Osteoblast (primary cell): Measurements from ENCODE around the gene ARHGAP40. TPM values are rescaled to one million over a fixed set of nuclear protein-coding genes. Genes with fewer than 3 reads are reported as not detected.

Experiments used
- DNase-seq: peaks from one replicate; pipeline ENCODE4 v3.0.0; 2011; ENCODE audit warnings: low spot score, mixed read lengths; ENCODE audit not compliant: insufficient read length; ENCODE audit errors: missing footprints
- H2AFZ ChIP-seq: 2 replicates; pipeline ENCODE4 v1.6.0; 2011; ENCODE audit warnings: mild to moderate bottlenecking, low read length
- H3K27ac ChIP-seq: 2 replicates; pipeline ENCODE4 v1.5.1; 2011; ENCODE audit warnings: mild to moderate bottlenecking, low read depth, low read length, moderate library complexity
- H3K27me3 ChIP-seq: 2 replicates; pipeline ENCODE4 v1.6.0; 2012; ENCODE audit warnings: mild to moderate bottlenecking, control low read depth, inconsistent platforms, low read length, moderate library complexity; ENCODE audit not compliant: insufficient read depth
- H3K36me3 ChIP-seq: 2 replicates; pipeline ENCODE4 v1.5.1; 2011; ENCODE audit warnings: mild to moderate bottlenecking, low read length, control low read depth, moderate library complexity; ENCODE audit not compliant: insufficient read depth
- H3K4me1 ChIP-seq: 2 replicates; pipeline ENCODE4 v1.5.1; 2011; ENCODE audit warnings: mild to moderate bottlenecking, low read length, control low read depth, moderate library complexity; ENCODE audit not compliant: insufficient read depth
- H3K4me2 ChIP-seq: 2 replicates; pipeline ENCODE4 v1.6.0; 2011; ENCODE audit warnings: mild to moderate bottlenecking, low read length; ENCODE audit not compliant: insufficient read depth
- H3K4me3 ChIP-seq: fragments of 200-600 bp; sonication (generic); 3 replicates; pipeline ENCODE4 v1.5.1; 2012; ENCODE audit warnings: mild to moderate bottlenecking, low read length, inconsistent platforms; ENCODE audit not compliant: insufficient read depth
- H3K79me2 ChIP-seq: 2 replicates; pipeline ENCODE4 v1.6.0; 2012; ENCODE audit warnings: mild to moderate bottlenecking, low read length, control low read depth, inconsistent platforms; ENCODE audit not compliant: insufficient read depth
- H3K9me3 ChIP-seq: 2 replicates; pipeline ENCODE4 v1.5.1; 2011; ENCODE audit warnings: low read depth, low read length, control low read depth
- H4K20me1 ChIP-seq: 2 replicates; pipeline ENCODE4 v1.6.0; 2012; ENCODE audit warnings: mild to moderate bottlenecking, low read length, control low read depth; ENCODE audit not compliant: insufficient read depth
- total RNA-seq: library from RNA; depleted of rRNA; stranded (reverse); fragments of >200 nt; gene quantifications from 2 replicates; pipeline ENCODE4 v1.2.3, GENCODE V29; 2012
- TF ChIP-seq, protein P1 (sequence below): IDR thresholded peaks from 2 replicates; pipeline ENCODE4 v1.5.1; 2011; ENCODE audit warnings: mild to moderate bottlenecking, low read depth, low read length, moderate library complexity; ENCODE audit errors: extremely low read depth

Gene ARHGAP40
- total RNA-seq, 1 donor, result not detected

DNA sequence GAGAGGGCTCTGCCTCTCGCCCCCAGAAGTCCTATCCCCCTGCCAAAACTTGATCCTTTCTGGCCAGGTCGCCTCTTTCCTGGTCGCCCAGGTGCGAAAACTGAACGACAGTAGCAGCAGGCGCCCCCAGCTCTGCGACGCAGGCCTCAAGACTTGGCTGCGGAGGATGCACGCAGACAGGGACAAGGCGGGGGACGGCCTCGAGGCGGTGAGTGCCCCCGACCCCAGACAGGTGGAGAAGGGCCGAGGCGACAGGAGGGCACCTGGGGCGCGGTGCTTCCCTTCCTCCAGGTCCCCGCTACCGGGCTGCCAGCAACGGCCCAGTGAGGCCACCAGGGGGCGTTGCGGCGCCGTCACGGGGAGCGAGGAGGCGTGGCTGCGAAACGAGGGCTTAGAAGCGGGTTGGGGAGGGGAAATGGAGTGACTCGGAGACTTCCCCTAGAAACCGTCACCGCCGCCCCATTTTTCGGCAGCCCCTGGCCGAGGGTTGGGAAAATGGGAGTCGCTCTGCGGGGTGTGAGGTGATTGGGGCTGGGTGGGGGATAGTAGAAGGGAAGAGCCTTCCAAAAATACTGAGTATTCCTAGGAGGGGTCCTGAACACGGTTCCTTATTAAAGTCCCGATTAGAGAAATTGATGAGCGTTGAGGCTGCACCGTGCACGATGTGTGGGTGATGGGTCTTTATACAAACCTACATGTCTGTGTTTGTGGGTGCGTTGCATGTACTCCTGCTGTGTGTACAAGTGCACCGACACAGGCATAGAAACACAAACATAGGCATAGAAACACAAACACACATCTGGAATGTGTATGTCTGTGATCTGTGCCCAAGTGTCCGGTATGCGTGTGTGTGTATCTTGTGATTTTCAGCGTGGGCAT, 44.6 kb downstream of the ARHGAP40 start:
- peak; percentile 95 for DNase-seq
- Histone ChIP-seq H3K4me3 (peak overlapping the region; percentile 49), H3K4me1 (no peaks in the 10 kb centered on the region), H3K27me3 (peaks cover 53% of the 10 kb centered on the region), H3K4me2 (peak overlapping the region; percentile 69), H2AFZ (no peak overlapping the region), H3K9me3 (no peaks in the 10 kb centered on the region), H3K79me2 (no peaks in the 10 kb centered on the region), H4K20me1 (no peaks in the 10 kb centered on the region), H3K36me3 (no peaks in the 10 kb centered on the region), H3K27ac (no peak overlapping the region)
- TF ChIP-seq, protein P1, sequence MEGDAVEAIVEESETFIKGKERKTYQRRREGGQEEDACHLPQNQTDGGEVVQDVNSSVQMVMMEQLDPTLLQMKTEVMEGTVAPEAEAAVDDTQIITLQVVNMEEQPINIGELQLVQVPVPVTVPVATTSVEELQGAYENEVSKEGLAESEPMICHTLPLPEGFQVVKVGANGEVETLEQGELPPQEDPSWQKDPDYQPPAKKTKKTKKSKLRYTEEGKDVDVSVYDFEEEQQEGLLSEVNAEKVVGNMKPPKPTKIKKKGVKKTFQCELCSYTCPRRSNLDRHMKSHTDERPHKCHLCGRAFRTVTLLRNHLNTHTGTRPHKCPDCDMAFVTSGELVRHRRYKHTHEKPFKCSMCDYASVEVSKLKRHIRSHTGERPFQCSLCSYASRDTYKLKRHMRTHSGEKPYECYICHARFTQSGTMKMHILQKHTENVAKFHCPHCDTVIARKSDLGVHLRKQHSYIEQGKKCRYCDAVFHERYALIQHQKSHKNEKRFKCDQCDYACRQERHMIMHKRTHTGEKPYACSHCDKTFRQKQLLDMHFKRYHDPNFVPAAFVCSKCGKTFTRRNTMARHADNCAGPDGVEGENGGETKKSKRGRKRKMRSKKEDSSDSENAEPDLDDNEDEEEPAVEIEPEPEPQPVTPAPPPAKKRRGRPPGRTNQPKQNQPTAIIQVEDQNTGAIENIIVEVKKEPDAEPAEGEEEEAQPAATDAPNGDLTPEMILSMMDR, result peak; percentile 78

DNA sequence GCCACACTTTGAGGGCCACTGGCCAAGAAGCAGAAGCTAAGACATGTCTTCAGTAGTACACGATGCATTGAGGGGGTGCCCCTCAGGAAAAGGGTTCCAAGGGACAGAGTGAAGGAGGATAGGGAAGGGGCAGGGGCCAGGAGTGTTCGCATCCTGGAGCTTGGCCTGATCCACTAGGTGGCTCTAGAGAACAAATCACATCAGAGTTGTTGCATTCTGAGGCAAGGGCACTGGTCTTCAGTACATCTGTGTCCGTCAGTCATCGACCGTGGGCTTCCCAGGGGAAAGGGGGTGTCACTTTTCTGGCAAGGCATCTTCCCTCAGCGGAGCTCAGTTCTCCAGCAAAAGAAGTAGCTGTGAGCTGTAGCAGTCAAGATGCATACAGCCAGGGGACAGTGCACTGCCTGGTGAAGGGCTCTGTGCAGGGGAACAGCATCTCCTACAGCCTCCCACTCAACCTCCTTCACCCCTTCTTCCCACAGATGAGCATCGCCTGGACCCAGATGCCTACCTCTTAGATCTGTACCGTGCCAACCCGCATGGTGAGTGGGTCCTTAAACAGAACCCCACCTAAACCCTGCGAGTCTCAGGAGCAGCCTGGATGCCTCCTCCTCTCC, 47.8 kb downstream of the ARHGAP40 start:
- Histone ChIP-seq H3K4me3 (no peak overlapping the region), H3K36me3 (no peaks in the 10 kb centered on the region), H2AFZ (no peak overlapping the region), H3K79me2 (no peaks in the 10 kb centered on the region), H3K4me2 (no peak overlapping the region), H3K9me3 (no peaks in the 10 kb centered on the region), H3K27ac (no peak overlapping the region), H3K27me3 (peaks cover 35% of the 10 kb centered on the region), H4K20me1 (no peaks in the 10 kb centered on the region), H3K4me1 (no peaks in the 10 kb centered on the region)
- no peak for DNase-seq
- TF ChIP-seq, protein P1, result peak; percentile 64

DNA sequence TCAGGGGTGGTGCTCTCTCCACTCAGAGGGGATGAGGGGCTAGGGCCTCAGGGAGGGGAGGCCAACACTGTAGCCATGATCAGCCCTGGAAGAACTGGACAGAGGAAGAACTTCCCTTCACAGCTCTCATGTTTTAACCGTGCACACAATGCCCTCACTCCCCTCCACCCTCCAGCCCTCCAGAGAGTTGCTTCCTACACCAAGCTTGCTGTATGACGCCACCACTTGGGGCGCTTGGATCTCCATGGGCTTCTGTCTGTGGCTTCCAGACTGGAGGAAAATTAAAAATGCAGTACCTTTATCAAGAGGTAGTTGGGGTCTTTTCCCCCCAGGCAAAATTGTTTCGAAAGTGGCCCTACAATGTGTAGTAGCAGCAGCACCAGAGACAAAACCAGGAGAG, 48.4 kb downstream of the ARHGAP40 start:
- Histone ChIP-seq H3K27ac (no peak overlapping the region), H3K4me3 (no peak overlapping the region), H2AFZ (no peak overlapping the region), H3K9me3 (no peaks in the 10 kb centered on the region), H4K20me1 (no peaks in the 10 kb centered on the region), H3K4me2 (no peak overlapping the region), H3K36me3 (no peaks in the 10 kb centered on the region), H3K4me1 (no peaks in the 10 kb centered on the region), H3K79me2 (no peaks in the 10 kb centered on the region), H3K27me3 (peaks cover 30% of the 10 kb centered on the region)
- DNase-seq, result no peak
- TF ChIP-seq, protein P1, result no peak

DNA sequence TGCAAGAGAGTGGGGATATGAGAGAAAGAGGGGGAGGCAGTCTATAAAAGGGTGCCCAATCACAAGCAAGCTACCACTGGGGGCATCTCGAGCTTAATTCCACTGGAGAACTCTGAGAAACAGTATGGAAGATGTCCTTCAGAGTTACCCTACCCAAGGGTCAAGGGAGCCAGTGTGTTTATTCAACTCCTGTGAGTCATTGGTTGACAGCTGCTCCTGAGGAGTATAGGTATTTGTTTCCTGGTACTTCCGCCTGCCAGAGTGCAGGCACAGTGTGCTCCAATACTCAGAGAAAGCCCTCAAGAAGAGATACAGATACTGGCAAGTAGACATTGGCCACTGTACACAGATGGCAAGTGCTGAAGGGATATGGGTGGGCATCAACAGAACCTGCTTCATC, 49.5 kb downstream of the ARHGAP40 start:
- Histone ChIP-seq H4K20me1 (no peaks in the 10 kb centered on the region), H3K4me1 (no peaks in the 10 kb centered on the region), H3K9me3 (no peaks in the 10 kb centered on the region), H3K79me2 (no peaks in the 10 kb centered on the region), H2AFZ (no peak overlapping the region), H3K4me2 (no peak overlapping the region), H3K27ac (no peak overlapping the region), H3K36me3 (no peaks in the 10 kb centered on the region), H3K27me3 (peaks cover 22% of the 10 kb centered on the region), H3K4me3 (no peak overlapping the region)
- TF ChIP-seq, protein P1, result no peak
- no peak for DNase-seq
